HG03442 (cell line): ENCODE measurements around the gene POU2F1.
A peak's percentile ranks its signal among the peaks of the same experiment; 100 is the strongest.

Experiments
- ATAC-seq: cut with Tn5 transposase; IDR thresholded peaks from one replicate; pipeline ENCODE4 v1.9.1; 2021; ENCODE audit warnings: mild to moderate bottlenecking, moderate library complexity; ENCODE audit not compliant: unreplicated experiment

POU2F1 gene

DNA sequence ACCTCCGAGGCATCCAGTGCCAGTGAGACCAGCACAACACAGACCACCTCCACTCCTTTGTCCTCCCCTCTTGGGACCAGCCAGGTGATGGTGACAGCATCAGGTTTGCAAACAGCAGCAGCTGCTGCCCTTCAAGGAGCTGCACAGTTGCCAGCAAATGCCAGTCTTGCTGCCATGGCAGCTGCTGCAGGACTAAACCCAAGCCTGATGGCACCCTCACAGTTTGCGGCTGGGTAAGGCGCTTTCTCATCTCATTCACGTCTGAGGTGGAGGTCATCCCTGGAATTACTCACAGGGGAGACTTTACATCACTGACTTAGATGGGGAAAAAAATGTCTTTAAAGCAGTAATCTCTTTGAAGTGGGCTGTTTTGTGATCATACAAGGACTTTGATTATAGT, 191.4 kb downstream of the POU2F1 start:
- ATAC-seq: no peak

DNA sequence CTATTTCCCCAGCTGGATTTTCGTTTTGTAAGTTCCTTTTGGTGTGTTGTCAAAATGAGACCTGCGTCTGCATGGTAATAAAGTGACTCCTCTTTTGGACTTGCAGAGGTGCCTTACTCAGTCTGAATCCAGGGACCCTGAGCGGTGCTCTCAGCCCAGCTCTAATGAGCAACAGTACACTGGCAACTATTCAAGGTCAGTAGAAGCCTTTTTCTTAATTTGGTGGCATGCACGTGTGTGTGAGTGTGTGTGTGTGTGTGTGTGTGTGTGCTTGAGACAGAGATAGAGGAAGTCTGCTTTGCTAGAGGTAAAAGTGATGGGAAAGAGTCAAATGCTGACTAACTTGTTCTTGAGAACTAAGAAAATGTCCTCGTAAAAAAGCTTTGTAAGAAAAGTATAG, 192.2 kb downstream of the POU2F1 start:
- ATAC-seq: no peak

DNA sequence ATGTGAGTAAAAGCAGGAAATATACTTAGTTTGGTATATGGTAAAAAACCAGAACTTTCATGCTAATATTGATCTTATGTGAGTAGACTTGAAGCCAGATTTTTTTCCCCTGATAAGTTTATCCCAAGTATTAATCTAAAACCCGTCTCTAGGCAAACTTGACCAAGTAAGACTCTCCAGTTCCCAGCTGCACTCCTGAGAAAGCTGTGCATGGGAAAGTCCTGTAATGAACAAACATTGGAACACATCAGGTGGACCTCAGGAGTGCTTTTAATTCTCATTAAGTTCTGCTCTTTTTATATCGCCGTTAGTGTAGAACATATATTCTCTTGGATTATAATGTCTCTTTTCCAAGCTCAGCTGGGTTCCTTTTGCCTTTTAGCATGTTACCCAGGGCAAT, 192.6 kb downstream of the POU2F1 start:
- ATAC-seq: no peak

DNA sequence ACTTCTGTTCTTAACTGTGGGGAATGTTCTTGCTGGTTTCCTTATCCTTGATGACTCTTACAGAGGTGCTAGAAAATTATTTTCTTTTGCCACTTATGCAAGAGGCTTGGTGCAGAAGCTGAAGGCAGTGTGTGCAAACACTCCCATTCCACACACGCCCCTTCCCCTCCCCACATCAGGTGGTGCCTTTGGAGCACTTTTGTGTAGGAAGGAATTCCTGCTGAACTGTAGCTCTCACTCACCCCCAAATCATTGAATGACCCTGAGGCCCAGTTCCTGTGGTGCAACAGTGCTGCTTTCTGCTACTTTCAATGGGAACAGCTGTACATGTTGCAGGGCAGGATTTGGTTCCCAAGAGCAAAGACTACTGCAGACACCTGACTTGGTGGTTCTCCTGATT, 195.8 kb downstream of the POU2F1 start:
- no peak for ATAC-seq

DNA sequence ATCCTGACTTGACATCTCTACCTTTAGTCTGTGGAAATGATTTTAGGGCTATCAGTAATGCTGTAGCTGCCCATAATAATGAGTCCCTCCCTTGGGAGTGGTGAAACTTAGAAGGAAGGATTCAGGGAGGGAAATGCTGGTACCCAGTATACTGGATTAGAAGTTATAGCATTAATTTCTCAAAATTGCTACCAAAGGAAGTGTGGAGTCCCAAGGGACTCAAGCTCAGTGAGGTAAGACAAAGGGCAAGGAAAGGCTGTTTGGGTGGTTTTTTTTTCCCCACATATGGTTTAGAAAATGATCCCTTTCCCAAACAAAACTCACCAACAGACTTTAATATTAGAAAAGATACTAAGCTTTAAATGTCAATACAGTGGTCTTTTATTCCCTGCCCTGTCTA, 197.7 kb downstream of the POU2F1 start:
- no peak for ATAC-seq

DNA sequence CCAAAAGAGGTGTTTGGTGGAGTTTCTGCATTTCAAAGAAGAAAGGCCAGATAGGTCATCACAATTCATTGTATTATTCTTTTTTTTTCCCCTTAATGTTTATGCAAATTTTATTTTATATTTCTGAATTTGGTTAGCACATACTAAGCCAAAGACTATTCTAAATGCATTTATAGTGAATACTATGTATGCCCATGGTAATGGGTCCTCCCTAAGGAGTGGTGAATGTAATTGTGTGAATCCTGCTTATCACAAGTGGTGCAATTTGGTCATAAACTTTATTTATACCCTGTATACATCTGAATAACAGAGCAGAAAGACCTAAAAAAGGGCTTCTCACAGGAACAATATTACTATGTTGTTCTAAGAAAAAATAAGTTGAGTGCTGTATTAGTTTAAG, 198.6 kb downstream of the POU2F1 start:
- no peak for ATAC-seq

DNA sequence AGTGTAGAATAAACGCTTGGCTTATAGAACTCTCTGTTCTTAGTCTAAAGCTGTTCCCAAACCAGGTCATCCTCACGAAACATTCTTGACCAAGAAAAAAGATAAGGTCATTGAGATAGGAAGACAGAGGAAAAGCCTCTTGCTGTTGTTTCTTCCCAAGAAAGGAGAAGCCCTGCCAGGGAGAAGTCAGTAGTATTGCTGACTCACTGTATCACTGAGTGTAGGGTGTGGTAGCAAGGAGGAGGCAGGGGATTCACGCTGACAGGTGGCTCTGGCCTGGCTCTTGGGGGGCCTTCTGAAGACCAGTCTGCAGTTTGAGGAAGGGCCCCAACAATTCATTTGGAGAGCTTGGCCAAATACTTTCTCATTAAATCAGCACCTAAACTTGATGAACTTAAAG, 199.8 kb downstream of the POU2F1 start:
- ATAC-seq: no peak

DNA sequence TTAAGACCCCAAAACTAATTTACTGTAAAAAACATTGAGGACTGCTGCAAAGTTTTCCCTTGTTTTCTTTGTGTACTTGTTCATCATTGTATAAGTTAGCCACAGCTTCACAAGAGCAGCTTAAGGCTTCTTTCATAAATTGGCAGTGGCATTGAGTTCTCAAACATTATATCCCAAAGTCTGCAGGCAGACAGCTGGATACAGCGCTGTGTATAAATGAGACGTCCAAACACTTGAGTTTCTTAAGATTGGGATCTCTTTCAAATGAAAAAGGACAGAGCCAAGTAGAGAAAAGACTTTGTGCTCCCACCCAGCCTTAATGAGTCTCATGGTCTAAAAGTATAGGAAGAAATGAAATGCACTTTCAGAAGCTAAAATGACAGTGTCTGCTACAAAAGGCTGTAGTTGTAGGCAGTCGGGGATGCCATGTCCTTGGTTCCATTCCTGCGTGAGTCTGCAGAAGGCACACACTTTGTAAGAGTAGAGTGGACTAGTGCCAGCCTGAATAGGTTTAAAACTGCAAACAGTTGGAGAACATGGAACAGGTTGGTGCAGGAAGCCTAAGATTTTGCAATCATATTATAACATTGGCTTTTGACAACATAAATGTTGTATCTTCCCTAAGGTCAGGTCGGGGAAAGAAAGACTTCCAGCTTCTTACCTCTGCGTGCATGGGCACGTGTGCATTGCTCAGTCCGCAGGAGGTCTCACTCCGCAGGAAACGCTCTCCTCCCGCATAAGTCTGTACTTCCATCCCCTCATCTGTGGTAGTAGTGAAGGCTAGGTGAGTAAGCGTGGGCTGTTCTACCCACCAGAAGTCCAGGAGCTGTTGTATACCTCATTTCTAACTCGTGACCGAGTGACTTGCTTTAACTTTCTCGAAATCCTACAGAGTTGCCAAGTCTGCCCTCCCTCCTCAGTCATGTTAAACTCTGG, 203.3 kb downstream of the POU2F1 start:
- no peak for ATAC-seq

DNA sequence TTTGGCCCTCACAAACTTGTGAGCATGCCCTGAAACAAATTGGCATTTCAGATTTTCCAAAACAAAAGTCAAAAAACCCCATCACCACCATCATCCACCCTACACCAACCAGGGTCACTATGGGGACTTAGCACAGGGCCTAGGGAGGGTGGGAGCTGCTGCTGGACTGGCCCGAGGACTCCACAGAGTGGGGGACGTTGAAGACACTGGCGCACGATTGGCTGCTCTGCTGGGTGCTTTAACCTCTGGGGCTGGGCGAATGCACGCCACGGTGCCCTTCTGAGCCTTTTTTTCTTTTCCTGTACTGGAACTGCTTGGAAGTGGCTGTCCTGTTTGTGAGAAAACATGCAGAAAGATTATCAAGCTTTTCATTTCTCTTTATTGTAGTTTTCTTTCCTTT, 204.8 kb downstream of the POU2F1 start:
- ATAC-seq: no peak

DNA sequence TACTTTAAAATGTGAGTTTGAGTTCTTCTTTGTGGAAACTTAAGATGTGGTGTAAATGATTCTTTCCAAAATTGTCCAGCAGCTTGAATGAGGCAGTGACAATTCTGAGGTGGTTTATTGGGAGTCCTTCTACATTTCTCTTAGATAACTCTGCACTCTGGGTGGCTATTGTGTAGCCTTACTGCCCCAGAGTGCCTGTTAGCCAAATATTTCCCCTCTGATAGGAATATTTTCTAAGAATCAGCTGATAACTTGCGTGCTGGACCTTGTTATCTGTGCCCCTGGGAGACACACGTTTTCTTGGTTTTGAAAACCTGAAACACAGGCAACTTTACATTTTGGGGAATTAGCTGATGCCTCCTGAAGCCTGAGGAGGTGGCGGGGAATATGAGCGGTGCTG, 206.0 kb downstream of the POU2F1 start:
- ATAC-seq: no peak

DNA sequence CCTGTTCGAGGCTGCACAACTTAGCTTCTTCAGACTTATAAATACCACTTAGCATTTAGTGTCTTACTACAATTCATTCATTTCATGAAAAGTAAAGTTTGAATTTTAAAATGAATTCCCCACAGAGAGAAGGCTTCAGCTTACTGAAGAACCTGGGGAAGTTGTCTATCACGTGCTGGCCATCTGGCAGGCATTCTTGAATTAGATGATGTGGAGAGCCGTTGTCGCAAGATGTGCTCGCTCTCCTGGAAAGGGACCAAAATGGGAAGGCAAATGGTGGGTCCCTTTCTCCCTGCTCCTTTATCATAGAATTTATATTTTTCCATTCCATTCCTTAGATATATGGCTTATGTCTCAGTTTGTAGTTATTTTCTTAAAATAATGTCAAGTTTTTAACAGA, 207.2 kb downstream of the POU2F1 start:
- no peak for ATAC-seq

DNA sequence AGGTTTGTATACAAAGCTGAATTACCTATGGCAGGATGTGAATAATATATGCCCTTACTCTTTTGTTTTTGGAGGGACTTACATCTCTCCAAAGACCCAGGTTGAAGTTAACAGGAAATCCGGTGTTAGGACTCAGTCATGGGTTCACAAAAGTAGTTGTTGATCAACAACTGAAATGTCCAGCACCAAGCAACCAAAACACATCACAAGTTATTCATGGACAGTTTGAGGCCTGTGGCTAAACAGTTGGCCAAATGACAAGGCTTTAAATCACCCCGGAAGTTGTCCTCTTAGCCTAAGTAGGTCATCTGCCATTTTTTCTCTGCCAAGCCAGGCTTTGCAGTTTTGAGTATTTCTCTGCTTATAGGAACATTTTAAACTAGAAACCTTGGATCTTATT, 207.7 kb downstream of the POU2F1 start:
- ATAC-seq: no peak

DNA sequence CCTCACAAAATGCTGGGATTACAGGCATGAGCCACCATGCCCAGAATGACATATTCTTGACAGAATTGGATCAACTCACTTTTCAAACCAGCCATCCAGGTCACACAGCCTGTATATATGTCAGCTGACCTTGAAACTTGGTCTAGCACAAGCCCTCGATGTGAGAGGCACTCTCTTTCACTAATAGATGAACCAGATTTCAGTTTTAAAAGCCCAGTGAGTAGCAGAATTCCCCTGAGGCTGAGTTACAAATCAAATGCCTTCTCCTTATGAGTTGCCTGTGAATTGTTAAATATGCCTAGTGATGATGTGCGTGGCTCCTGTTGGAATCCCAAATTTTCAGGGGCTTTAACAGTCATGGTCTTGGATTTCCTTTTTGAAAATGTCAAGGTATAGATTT, 208.9 kb downstream of the POU2F1 start:
- ATAC-seq: peak; percentile 33

DNA sequence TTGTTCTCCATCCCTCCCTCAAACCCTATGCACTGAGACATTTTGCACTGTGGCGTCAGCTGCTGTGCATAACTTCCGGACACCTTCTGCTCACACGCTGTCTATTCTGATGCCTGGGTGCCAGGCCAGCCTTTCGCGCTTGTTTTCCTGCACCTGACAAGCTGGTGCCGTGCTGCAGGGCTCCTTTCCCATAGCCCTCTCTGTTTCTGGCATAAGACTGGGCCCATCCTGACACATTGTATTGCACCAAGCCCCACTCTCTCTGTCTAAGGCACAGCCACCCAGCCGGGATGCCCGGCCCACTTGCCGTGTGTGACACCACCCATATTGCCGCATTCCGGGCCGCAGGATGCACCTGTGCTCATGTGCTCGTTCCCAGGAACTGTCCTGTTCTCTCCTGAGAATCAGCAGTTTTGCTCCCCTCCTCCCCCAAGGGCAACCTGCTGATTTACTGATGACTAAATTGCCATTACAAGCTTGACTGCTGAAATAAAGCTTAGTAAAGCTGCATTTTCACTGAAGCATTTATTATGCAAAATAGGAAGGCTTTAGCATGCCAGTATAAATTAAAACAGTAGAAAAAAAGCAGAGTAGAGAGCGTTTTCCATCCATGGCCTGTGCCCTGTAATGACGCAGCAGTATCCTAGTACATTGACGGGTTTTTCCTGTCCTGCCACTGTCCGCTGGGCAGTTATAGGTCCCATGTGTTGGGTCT, 209.6 kb downstream of the POU2F1 start:
- peak; percentile 38 for ATAC-seq

DNA sequence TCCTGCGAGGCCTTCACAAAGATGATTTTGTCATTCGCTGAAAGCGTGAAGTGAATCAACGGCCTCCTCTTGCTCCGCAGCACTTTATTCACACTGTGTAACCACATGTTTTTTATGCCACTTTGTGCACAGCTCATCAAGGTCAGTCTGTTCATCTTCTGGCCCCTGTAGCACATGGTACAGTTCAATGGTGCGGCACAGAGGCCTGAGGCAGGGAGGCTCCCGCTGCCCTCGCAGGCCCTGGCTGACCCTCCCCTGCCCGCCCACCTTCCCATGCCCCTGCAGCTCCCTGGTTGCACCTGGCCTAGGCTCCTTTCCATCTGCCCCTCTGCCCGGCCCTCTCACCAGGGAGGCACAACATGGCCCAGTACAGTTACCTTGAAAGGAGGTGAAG, 210.2 kb downstream of the POU2F1 start:
- ATAC-seq: no peak

DNA sequence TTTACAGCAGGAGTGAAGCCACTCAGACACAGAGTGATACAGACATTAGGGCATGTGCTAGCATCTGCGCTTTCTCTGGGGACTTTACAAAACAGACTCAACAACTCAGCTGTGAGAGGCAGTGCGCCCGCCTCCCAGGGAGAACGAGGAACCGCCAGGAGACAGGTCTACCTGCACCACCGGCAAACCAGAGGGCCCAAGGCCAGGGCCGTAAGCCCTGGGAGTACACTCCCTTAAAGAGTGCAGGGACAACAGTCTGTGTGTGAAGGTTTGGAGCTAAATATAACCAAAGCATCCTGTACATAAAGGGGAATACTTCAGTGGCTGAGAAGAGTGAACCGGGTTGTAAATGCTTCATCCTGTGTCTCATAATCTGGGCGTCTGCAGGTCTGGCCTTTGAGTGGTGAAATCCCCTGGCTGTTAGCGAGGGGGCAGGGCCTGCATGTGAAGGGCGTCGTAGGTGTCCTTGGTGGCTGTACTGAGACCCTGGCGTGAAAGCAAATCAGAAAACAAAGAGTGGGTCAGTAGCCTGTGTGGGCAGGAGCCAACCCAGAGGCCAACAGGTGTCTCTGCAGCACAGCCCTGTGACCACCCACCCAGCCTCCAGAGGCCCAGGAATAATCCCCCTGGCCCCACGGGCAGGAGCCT, 210.7 kb downstream of the POU2F1 start:
- ATAC-seq: peak; percentile 34

DNA sequence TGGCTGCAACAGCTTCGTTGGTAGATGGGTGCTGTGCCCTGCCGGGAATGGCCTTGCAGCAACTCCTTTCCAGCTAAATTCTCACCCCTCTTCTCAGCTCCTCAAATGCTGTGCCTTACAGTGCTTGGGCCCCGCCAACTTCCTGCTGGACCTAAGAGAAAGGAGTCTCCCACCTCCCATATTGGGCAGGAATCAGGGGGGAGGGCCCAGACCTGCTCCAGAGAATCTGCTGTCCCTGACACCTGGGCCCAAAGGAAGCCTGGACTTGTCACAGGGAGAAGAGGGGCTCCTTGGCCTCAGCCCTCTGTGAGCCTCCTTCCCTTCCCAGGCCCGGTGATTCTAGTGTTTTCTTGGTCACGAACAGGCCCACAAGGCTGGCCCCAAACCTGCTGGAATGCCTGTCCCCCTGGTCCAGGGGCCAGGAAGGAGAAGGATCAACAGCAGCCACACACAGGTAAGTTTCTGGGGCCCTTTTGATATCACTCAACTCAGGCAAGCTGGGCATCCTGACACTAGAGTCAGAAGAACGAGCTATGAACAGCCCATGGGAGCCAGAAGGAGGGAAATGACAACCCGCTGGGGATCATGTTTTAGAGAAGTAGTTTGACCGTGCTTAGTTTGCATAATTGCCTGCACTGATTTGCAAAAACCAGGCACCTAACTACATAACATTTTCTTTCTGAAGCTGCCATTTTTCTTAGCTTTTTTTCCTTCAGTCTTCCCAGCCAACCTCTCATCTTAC, 211.4 kb downstream of the POU2F1 start:
- no peak for ATAC-seq

DNA sequence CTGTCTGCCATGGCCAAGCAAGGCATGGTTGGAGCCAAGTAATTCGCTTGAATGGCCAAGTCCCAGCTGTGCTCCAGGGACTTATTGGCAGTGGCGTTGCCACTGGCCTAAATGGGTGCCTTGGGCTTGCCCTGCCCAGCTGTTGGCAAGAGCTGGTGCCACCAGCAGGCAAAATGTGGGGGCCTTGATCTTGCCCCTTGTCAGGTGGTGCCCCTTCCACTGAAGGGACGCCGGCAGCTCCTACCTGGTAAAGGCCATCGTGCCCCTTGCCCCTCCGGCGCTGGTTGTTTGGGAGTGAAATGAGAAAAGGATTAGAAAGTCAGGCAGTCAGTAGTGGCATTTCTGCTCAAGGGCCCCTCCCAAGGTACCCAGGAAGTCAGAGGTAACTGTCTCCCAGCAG, 212.1 kb downstream of the POU2F1 start:
- no peak for ATAC-seq

DNA sequence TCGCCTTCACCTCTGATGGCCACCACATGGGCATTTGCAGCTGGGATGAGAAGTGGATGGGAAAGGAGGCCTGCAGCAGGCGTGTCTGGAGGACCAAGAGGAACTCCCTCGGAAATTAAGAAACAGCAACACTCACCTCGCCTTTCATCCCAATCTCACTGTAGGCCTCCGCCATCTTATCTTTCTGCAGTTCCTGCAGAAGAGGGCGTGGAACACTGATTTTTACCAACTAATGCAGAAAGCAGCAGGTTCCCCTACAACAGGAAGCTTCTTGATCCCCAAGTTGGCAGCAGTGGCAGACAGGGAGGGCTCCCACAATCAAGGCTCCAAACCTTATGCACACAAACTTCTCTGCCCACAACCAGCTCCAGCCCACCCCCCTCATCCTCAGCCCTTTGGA, 213.2 kb downstream of the POU2F1 start:
- ATAC-seq: no peak

DNA sequence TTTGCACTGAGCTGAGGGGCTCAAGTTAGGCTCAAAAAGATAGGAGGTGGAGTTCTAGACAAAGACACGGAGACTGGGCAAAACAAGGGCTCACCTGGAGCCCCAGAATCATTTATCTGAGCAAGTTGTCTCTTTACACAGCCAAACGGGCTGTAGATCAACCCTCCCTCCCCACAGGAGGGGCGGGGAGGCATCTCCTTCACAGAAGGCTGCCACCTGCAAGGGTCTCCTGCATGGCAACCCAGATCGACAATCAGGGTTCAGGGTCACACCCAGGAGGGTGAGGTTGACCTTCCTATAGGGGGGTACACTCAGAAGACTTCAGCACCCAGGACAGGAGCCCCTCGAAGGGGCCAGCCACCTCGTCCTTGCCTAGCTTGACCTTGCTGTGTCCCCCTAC, 213.6 kb downstream of the POU2F1 start:
- ATAC-seq: no peak

DNA sequence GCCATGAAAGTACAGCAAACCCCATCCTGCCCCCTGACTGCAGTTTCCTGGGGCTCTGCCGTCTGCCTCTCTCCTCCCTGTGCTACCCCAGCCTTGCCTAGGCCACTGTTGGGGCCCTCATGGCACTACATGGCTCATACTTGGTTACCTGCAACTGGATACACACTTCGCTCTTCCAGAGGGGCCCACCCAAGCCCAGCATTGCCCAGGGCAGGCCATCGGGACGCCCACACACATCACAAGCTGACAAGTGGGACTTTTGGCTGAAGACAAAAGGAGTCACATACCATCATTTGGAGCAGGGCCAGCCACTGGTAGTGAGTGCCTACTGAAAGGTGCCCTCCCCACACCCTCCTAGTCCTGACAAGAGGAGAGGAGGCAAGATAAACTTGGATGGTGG, 214.8 kb downstream of the POU2F1 start:
- no peak for ATAC-seq
